ENCODE results near the gene ALKAL2.
"Not testable (repeated sequence)": the region's sequence is repeated elsewhere in the genome, so short reads cannot be mapped to it uniquely, and the experiment has no call there.

ALKAL2 gene

DNA sequence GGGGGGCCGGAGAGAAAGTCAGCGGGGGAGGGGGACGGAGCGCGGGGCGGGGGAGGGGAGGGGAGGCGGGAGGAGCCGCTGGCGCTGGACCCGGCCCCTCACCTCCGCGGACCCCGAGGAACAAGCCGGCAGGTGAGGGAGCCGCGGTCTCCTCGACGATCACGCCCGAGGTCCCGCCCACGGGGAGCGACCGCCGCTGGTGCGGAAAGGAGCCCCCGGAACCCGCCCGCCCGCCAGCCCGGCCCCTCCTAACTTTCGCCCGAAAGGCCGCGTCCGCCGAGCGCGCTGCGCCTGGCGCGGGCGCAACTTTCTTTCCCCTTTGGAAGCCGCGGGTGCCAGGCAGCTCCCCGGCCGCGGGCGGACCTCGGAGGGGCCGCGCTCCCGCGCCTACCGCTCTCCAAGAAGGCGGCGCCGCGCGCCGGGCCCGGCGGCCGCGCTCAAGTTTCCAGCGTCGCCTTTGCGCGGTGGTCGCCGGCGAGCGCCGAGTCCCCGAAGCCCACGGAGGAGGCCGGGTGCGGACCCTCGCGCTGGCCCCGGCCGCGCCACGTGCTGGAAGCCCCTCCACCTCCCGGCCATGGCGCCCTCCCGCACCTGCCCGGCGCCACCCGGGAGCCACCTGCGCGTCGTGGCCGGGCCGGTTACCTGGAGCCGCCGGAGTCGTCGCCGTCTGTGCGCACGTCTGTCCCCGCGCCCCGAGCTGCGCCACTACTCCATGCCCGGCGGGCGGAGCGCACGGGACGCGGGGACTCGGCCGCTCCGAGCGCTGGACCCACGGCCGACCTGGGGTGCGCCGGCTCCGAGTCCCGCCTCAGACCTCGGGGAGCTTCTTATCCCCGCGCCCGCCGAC, at the start of gene ALKAL2:
Gene ALKAL2 (minus strand): TSS at position 181 of the 847 bp plus-strand sequence. CDS start 256 bp downstream, outside the sequence.
- Histone ChIP-seq H3K27ac (ENCODE audit: low read length) (no peak within 1 kb of the TSS), H3K36me3 (ENCODE audit: insufficient read depth, low read depth, low read length) (no peaks in the 10 kb centered on the region), H3K9me3 (ENCODE audit: insufficient read depth, low read depth, low read length) (no peaks in the 10 kb centered on the region), H3K4me3 (ENCODE audit: low read length) (peak within 1 kb of the TSS; percentile 76), H3K27me3 (ENCODE audit: insufficient read depth, low read length) (peaks cover 76% of the 10 kb centered on the region), H3K4me1 (ENCODE audit: insufficient read depth, low read length) (peaks cover 33% of the 10 kb centered on the region), H3K9ac (ENCODE audit: low read depth, low read length) (no peak within 1 kb of the TSS)

- not testable (repeated sequence) for H3K9ac ChIP-seq (ENCODE audit: low read depth, low read length); H3K36me3 ChIP-seq (ENCODE audit: insufficient read depth, low read depth, low read length); H3K4me3 ChIP-seq (ENCODE audit: low read length); H3K4me1 ChIP-seq (ENCODE audit: insufficient read depth, low read length); H3K27me3 ChIP-seq (ENCODE audit: insufficient read depth, low read length); H3K27ac ChIP-seq (ENCODE audit: low read length)
- H3K9me3 ChIP-seq (ENCODE audit: insufficient read depth, low read depth, low read length): peaks cover 36% of the 10 kb centered on the region
Observed at GRCh38 chr2:336949-337348, 49.1 kb upstream of the ALKAL2 start.

- Histone ChIP-seq H3K9me3 (ENCODE audit: insufficient read depth, low read depth, low read length) (peaks cover 36% of the 10 kb centered on the region), H3K9ac (ENCODE audit: low read depth, low read length) (no peak overlapping the region), H3K27ac (ENCODE audit: low read length) (no peak overlapping the region), H3K4me3 (ENCODE audit: low read length) (no peak overlapping the region), H3K36me3 (ENCODE audit: insufficient read depth, low read depth, low read length) (no peaks in the 10 kb centered on the region), H3K27me3 (ENCODE audit: insufficient read depth, low read length) (no peaks in the 10 kb centered on the region), H3K4me1 (ENCODE audit: insufficient read depth, low read length) (no peaks in the 10 kb centered on the region; the same call in 1 of the 2 replicates)
Observed at GRCh38 chr2:336360-336759, 48.5 kb upstream of the ALKAL2 start.

DNA sequence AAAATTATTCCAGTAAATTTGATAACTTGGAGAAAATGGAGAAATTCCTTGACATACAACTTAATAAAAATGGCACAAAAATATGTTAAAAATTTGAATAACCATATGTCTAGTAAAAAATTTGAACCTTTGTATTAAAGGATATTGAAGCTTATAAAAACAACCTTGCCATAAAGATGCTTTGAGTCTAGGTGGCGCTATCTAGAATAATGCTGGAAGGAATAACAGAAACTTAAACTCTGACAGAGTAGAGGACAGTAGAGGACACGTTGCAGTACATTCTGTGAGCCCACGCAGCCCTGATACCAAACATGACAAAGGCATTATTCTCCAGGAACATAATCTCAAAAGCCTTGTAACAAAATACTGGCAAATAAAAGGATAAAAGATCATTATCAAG, 44.7 kb upstream of the ALKAL2 start:
- Histone ChIP-seq H3K4me1 (ENCODE audit: insufficient read depth, low read length) (no peaks in the 10 kb centered on the region), H3K4me3 (ENCODE audit: low read length) (no peak overlapping the region), H3K36me3 (ENCODE audit: insufficient read depth, low read depth, low read length) (no peaks in the 10 kb centered on the region), H3K27me3 (ENCODE audit: insufficient read depth, low read length) (no peaks in the 10 kb centered on the region), H3K9me3 (ENCODE audit: insufficient read depth, low read depth, low read length) (peaks cover 27% of the 10 kb centered on the region), H3K27ac (ENCODE audit: low read length) (no peak overlapping the region), H3K9ac (ENCODE audit: low read depth, low read length) (no peak overlapping the region)

- Histone ChIP-seq H3K4me1 (ENCODE audit: insufficient read depth, low read length) (no peaks in the 10 kb centered on the region), H3K27ac (ENCODE audit: low read length) (no peak overlapping the region), H3K9me3 (ENCODE audit: insufficient read depth, low read depth, low read length) (peaks cover 11% of the 10 kb centered on the region; the same call in 1 of the 2 replicates), H3K36me3 (ENCODE audit: insufficient read depth, low read depth, low read length) (no peaks in the 10 kb centered on the region), H3K9ac (ENCODE audit: low read depth, low read length) (no peak overlapping the region), H3K27me3 (ENCODE audit: insufficient read depth, low read length) (no peaks in the 10 kb centered on the region), H3K4me3 (ENCODE audit: low read length) (no peak overlapping the region)
Observed at GRCh38 chr2:328761-329160, 40.9 kb upstream of the ALKAL2 start.

DNA sequence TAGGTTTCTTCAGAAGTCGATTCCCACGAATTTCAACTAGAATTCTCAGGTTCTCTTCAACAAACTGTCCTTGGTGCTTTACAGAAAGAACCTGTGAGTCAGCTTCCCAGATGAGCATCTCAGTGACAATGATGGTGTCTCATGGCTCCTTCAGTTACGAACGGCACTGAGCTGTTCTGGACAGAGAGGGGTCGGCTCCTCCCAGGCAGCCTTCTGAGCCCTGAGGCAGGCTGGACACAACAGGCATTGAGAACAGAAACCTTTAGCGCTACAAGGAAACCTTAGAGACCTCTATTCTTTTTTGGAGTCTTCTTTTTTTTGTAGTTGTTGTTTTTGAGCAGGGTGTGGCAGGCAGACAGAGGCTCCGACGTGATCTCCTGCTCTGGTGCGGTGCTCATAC, 35.1 kb upstream of the ALKAL2 start:
- no peaks in the 10 kb centered on the region for H3K36me3 ChIP-seq (ENCODE audit: insufficient read depth, low read depth, low read length)
- H3K9me3 ChIP-seq (ENCODE audit: insufficient read depth, low read depth, low read length): no peaks in the 10 kb centered on the region
- H3K9ac ChIP-seq (ENCODE audit: low read depth, low read length): no peak overlapping the region
- H3K27me3 ChIP-seq (ENCODE audit: insufficient read depth, low read length): no peaks in the 10 kb centered on the region
- no peak overlapping the region for H3K27ac ChIP-seq (ENCODE audit: low read length)
- no peak overlapping the region for H3K4me3 ChIP-seq (ENCODE audit: low read length)
- peaks cover under 1% of the 10 kb centered on the region; the same call in 1 of the 2 replicates for H3K4me1 ChIP-seq (ENCODE audit: insufficient read depth, low read length)

DNA sequence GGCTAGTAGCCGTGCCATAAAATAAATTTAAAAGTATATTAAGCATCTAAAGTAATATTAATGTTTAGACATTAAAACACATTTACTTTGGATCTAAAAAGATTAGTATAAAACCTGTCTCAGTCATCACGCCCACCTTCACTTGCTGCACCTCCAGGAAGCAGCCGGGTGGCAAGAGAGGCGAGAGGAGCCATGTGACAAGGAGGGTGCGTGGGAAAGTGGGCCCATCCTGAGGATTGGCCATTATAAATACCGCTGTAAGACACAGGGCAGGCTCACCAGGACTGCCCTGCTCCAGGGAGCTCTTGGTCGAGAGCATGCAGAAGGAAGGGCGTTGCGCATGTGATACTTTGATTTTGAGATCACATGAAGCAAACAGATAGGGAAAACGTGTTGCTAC, 34.4 kb upstream of the ALKAL2 start:
- Histone ChIP-seq H3K27me3 (ENCODE audit: insufficient read depth, low read length) (no peaks in the 10 kb centered on the region), H3K9me3 (ENCODE audit: insufficient read depth, low read depth, low read length) (no peaks in the 10 kb centered on the region), H3K9ac (ENCODE audit: low read depth, low read length) (no peak overlapping the region), H3K4me3 (ENCODE audit: low read length) (no peak overlapping the region), H3K4me1 (ENCODE audit: insufficient read depth, low read length) (peaks cover 6% of the 10 kb centered on the region; the same call in 1 of the 2 replicates), H3K27ac (ENCODE audit: low read length) (no peak overlapping the region), H3K36me3 (ENCODE audit: insufficient read depth, low read depth, low read length) (no peaks in the 10 kb centered on the region)

GRCh38 chr2:320561-320960, 32.7 kb upstream of the ALKAL2 start:
- Histone ChIP-seq H3K36me3 (ENCODE audit: insufficient read depth, low read depth, low read length) (no peaks in the 10 kb centered on the region), H3K9ac (ENCODE audit: low read depth, low read length) (no peak overlapping the region), H3K9me3 (ENCODE audit: insufficient read depth, low read depth, low read length) (no peaks in the 10 kb centered on the region), H3K27me3 (ENCODE audit: insufficient read depth, low read length) (no peaks in the 10 kb centered on the region), H3K4me3 (ENCODE audit: low read length) (no peak overlapping the region), H3K4me1 (ENCODE audit: insufficient read depth, low read length) (peaks cover 6% of the 10 kb centered on the region; the same call in 1 of the 2 replicates), H3K27ac (ENCODE audit: low read length) (no peak overlapping the region)

DNA sequence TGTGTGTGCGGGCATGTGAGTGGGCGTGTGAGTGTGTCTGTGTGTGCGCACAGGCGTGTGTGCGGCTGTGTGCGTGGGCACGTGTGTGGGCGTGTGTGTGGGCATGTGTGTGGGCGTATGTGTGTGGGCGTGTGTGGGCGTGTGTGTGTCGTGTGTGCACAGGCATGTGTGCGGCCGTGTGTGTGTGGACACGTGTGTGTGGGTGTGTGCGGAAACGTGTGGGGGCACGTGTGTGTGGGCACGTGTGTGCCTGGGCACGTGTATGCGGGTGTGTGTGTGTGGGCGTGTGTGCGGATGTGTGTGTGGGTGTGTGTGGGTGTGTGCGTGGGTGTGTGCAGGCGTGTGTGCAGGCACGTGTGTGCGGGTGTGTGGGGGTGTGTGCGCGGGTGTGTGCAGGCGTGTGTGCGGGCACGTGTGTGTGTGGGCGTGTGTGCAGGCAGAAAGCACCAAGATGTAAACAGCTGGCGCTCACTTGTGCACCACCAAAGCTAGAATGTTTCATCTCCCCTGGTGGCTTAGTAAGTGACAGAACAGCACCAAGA, 31.2 kb upstream of the ALKAL2 start:
- Histone ChIP-seq H3K4me3 (ENCODE audit: low read length) (no peak overlapping the region), H3K4me1 (ENCODE audit: insufficient read depth, low read length) (peaks cover 6% of the 10 kb centered on the region; the same call in 1 of the 2 replicates), H3K9me3 (ENCODE audit: insufficient read depth, low read depth, low read length) (no peaks in the 10 kb centered on the region), H3K27me3 (ENCODE audit: insufficient read depth, low read length) (no peaks in the 10 kb centered on the region), H3K36me3 (ENCODE audit: insufficient read depth, low read depth, low read length) (no peaks in the 10 kb centered on the region), H3K9ac (ENCODE audit: low read depth, low read length) (no peak overlapping the region), H3K27ac (ENCODE audit: low read length) (no peak overlapping the region)

GRCh38 chr2:317501-318424, 29.9 kb upstream of the ALKAL2 start:
- peaks cover 6% of the 10 kb centered on the region; the same call in 1 of the 2 replicates for H3K4me1 ChIP-seq (ENCODE audit: insufficient read depth, low read length)
- H3K9ac ChIP-seq (ENCODE audit: low read depth, low read length): no peak overlapping the region
- H3K27ac ChIP-seq (ENCODE audit: low read length): no peak overlapping the region
- no peak overlapping the region for H3K4me3 ChIP-seq (ENCODE audit: low read length)
- no peaks in the 10 kb centered on the region for H3K9me3 ChIP-seq (ENCODE audit: insufficient read depth, low read depth, low read length)
- H3K27me3 ChIP-seq (ENCODE audit: insufficient read depth, low read length): no peaks in the 10 kb centered on the region
- H3K36me3 ChIP-seq (ENCODE audit: insufficient read depth, low read depth, low read length): no peaks in the 10 kb centered on the region

GRCh38 chr2:316381-316780, 28.5 kb upstream of the ALKAL2 start:
- H3K27ac ChIP-seq (ENCODE audit: low read length): no peak overlapping the region
- peaks cover 6% of the 10 kb centered on the region; the same call in 1 of the 2 replicates for H3K4me1 ChIP-seq (ENCODE audit: insufficient read depth, low read length)
- no peaks in the 10 kb centered on the region for H3K9me3 ChIP-seq (ENCODE audit: insufficient read depth, low read depth, low read length)
- H3K27me3 ChIP-seq (ENCODE audit: insufficient read depth, low read length): no peaks in the 10 kb centered on the region
- H3K9ac ChIP-seq (ENCODE audit: low read depth, low read length): no peak overlapping the region
- H3K36me3 ChIP-seq (ENCODE audit: insufficient read depth, low read depth, low read length): no peaks in the 10 kb centered on the region
- H3K4me3 ChIP-seq (ENCODE audit: low read length): no peak overlapping the region

Data from iPS-20b (cell line).